K562 (cell line): ENCODE measurements around the gene ADNP. TPM values are rescaled to one million over a fixed set of nuclear protein-coding genes. Genes with fewer than 3 reads are reported as not detected.

Experiments used
- ARNT ChIP-seq, 2 experiments: fragments of 450-650 bp; IDR thresholded peaks; 2 replicates each; pipeline ENCODE4 v1.6.1; 2016; ENCODE audit warnings: mild to moderate bottlenecking in 1 of 2
- BCLAF1 ChIP-seq, 2 experiments: fragments of 450-650 bp in 1 of 2; IDR thresholded peaks; 2 replicates each; pipeline ENCODE4 v1.6.1; 2011 to 2017; ENCODE audit warnings: low read depth in 2 of 2, antibody characterized with exemption in 1 of 2, borderline replicate concordance in 1 of 2, low read length in 1 of 2, mild to moderate bottlenecking in 1 of 2, mixed read lengths in 1 of 2; ENCODE audit not compliant: control insufficient read depth in 1 of 2
- CEBPG ChIP-seq, 3 experiments: fragments of 200-800 bp in 1 of 3; sonication (Bioruptor generic) in 1 of 3; sonication (generic) in 1 of 3; formaldehyde crosslinking in 1 of 3; IDR thresholded peaks in 2 of 3; conservative IDR thresholded peaks in 1 of 3; 2 replicates each; pipeline versions ENCODE4 v1.6.1 to v1.8.0; 2016 to 2022; ENCODE audit warnings: missing compliant biosample characterization in 2 of 3, missing genetic modification characterization in 2 of 3, mild to moderate bottlenecking in 1 of 3, missing genetic modification reagents in 1 of 3
- CTCF ChIP-seq, 3 experiments: IDR thresholded peaks in 2 of 3; conservative IDR thresholded peaks in 1 of 3; 2 replicates each; pipeline ENCODE4 v1.5.1; 2011 to 2012; ENCODE audit warnings: low read length in 3 of 3, mild to moderate bottlenecking in 3 of 3, control low read depth in 2 of 3, improper control_type of control experiment in 1 of 3, inconsistent platforms in 1 of 3, low read depth in 1 of 3, mixed read lengths in 1 of 3, moderate library complexity in 1 of 3; ENCODE audit not compliant: insufficient read depth in 2 of 3
- E2F3 ChIP-seq: fragments of 250-450 bp; sonication (Bioruptor Pico); IDR thresholded peaks from 2 replicates; pipeline ENCODE4 v1.4.0; 2020; ENCODE audit warnings: mild to moderate bottlenecking
- ELF1 ChIP-seq: fragments of 200-800 bp; sonication (Bioruptor generic); IDR thresholded peaks from 2 replicates; pipeline ENCODE4 v1.6.1; 2016; ENCODE audit warnings: missing genetic modification characterization, missing compliant biosample characterization
- FOSL1 ChIP-seq: fragments of 200-800 bp; sonication (Bioruptor generic); conservative IDR thresholded peaks from 2 replicates; pipeline ENCODE4 v1.6.1; 2016; ENCODE audit warnings: missing genetic modification characterization, missing compliant biosample characterization
- FOXA1 ChIP-seq: fragments of 450-650 bp; IDR thresholded peaks from 2 replicates; pipeline ENCODE4 v1.6.1; 2016; ENCODE audit warnings: mild to moderate bottlenecking, borderline replicate concordance
- HNRNPH1 ChIP-seq: fragments of 200-400 bp; formaldehyde crosslinking; optimal IDR thresholded peaks from 2 replicates; pipeline ENCODE3; 2017; ENCODE audit warnings: low read depth, mild to moderate bottlenecking, low read length, moderate library complexity
- KDM1A ChIP-seq, 2 experiments: fragments of 450-650 bp; IDR thresholded peaks; 2 replicates each; pipeline ENCODE4 v1.6.1; 2016; ENCODE audit warnings: mild to moderate bottlenecking in 2 of 2
- KLF6 ChIP-seq: fragments of 250-450 bp; sonication (Bioruptor Pico); IDR thresholded peaks from 2 replicates; pipeline ENCODE4 v1.4.0; 2020; ENCODE audit warnings: mild to moderate bottlenecking, moderate library complexity, borderline replicate concordance
- RBM14 ChIP-seq: fragments of 200-400 bp; formaldehyde crosslinking; IDR thresholded peaks from 2 replicates; pipeline ENCODE4 v1.6.1; 2018; ENCODE audit warnings: low read depth, mild to moderate bottlenecking, low read length, moderate library complexity, borderline replicate concordance; ENCODE audit not compliant: insufficient read depth
- RBM15 ChIP-seq: fragments of 200-400 bp; formaldehyde crosslinking; IDR thresholded peaks from 2 replicates; pipeline ENCODE4 v1.6.1; 2018; ENCODE audit warnings: mild to moderate bottlenecking, low read length, moderate library complexity; ENCODE audit not compliant: insufficient read depth
- SMARCB1 ChIP-seq: IDR thresholded peaks from 2 replicates; pipeline ENCODE4 v1.6.1; 2011; ENCODE audit warnings: improper control_type of control experiment, low read depth; ENCODE audit not compliant: insufficient read length
- SNIP1 ChIP-seq: fragments of 450-650 bp; IDR thresholded peaks from 2 replicates; pipeline ENCODE4 v1.7.1; 2017; ENCODE audit warnings: low read depth, mild to moderate bottlenecking
- ZBTB12 ChIP-seq: fragments of 250-450 bp; sonication (Bioruptor Pico); IDR thresholded peaks from 2 replicates; pipeline ENCODE4 v1.4.0; 2020
- ZBTB33 ChIP-seq: sonication (generic); formaldehyde crosslinking; IDR thresholded peaks from 2 replicates; pipeline ENCODE4 v1.8.1; 2023; ENCODE audit warnings: mild to moderate bottlenecking, missing genetic modification reagents
- ZNF282 ChIP-seq: sonication (generic); formaldehyde crosslinking; IDR thresholded peaks from 2 replicates; pipeline ENCODE4 v1.8.1; 2023; ENCODE audit warnings: missing genetic modification reagents
- ZZZ3 ChIP-seq: fragments of 450-650 bp; IDR thresholded peaks from 2 replicates; pipeline ENCODE4 v1.6.1; 2016; ENCODE audit warnings: antibody characterized with exemption, mild to moderate bottlenecking, moderate library complexity
- polyA plus RNA-seq, 8 experiments: library from polyadenylated mRNA; depleted of rRNA in 4 of 8; stranded (reverse) in 5 of 8; unstranded in 3 of 8; fragments of >200 nt; fragmentation: Nextera tagmentation in 2 of 8; fragmentation: Illumina TruSeq in 1 of 8; extraction: Ambion mirVana in 2 of 8; extraction: Trizol in 1 of 8; gene quantifications; 2 replicates each; pipeline versions ENCODE4 v1.2.1 to v1.2.3, GENCODE V29; 2011 to 2014; ENCODE audit warnings: inconsistent platforms in 1 of 8, missing spikeins in 1 of 8
- total RNA-seq, 7 experiments: library from RNA; depleted of rRNA in 6 of 7; stranded (reverse); fragments of >200 nt in 6 of 7; fragmentation: Illumina TruSeq in 2 of 7; extraction: Trizol in 2 of 7; gene quantifications; 2 replicates each; pipeline versions ENCODE4 v1.2.1 to v1.2.3, GENCODE V29; 2011 to 2021; ENCODE audit warnings: low replicate concordance in 1 of 7

The ADNP gene
- total and polyA plus RNA-seq, 9 of the 15 experiments (the other 6 are each of a cell fraction or from before 2014, with no cell fraction given): 17.8 to 59.9 (median 25.3) TPM

GRCh38 chr20:50903353-50904051, 27.7 kb downstream of the ADNP start (continued):
- TF ChIP-seq BCLAF1 (IDR thresholded peaks at IDR 0.05; ENCODE audit: borderline replicate concordance in 1 of 2, control insufficient read depth in 1 of 2, low read depth in 2 of 2, low read length in 1 of 2): no peak
- no peak for TF ChIP-seq E2F3
- no peak; the same call in 1 of the 2 replicates for TF ChIP-seq FOXA1
- TF ChIP-seq FOSL1 (tag): peak; percentile 58
- TF ChIP-seq ZZZ3: no peak
- TF ChIP-seq ELF1: no peak
- no peak for TF ChIP-seq CTCF (IDR thresholded peaks at IDR 0.05 in 2 of 3, conservative IDR thresholded peaks at IDR 0.05 in 1 of 3; ENCODE audit: insufficient read depth in 2 of 3, low read depth in 1 of 3, low read length in 3 of 3)
- no peak for TF ChIP-seq SNIP1
- no peak for TF ChIP-seq KLF6 (CRISPR knock-in tag)
- TF ChIP-seq RBM15: no peak
- peak in 1 of 2 experiments; percentile 93; a peak in 1 of 4 replicates for TF ChIP-seq ARNT (IDR thresholded peaks at IDR 0.05)
- TF ChIP-seq KDM1A (IDR thresholded peaks at IDR 0.05): peak; percentile 90 to 92
- TF ChIP-seq SMARCB1: peak; percentile 73
- no peak for TF ChIP-seq ZNF282 (CRISPR knock-in tag)
- TF ChIP-seq RBM14: no peak
- TF ChIP-seq HNRNPH1: no peak
- TF ChIP-seq CEBPG (CRISPR knock-in tag; IDR thresholded peaks at IDR 0.05): no peak
- no peak for TF ChIP-seq CEBPG (tag; conservative IDR thresholded peaks at IDR 0.05 in 1 of 2, IDR thresholded peaks at IDR 0.05 in 1 of 2)
- no peak for TF ChIP-seq ZBTB33 (CRISPR knock-in tag)
- TF ChIP-seq ZBTB12 (CRISPR knock-in tag): no peak
